ENCODE results near the gene TSPAN18.
A peak's percentile ranks its signal among the peaks of the same experiment; 100 is the strongest.

Gene TSPAN18

DNA sequence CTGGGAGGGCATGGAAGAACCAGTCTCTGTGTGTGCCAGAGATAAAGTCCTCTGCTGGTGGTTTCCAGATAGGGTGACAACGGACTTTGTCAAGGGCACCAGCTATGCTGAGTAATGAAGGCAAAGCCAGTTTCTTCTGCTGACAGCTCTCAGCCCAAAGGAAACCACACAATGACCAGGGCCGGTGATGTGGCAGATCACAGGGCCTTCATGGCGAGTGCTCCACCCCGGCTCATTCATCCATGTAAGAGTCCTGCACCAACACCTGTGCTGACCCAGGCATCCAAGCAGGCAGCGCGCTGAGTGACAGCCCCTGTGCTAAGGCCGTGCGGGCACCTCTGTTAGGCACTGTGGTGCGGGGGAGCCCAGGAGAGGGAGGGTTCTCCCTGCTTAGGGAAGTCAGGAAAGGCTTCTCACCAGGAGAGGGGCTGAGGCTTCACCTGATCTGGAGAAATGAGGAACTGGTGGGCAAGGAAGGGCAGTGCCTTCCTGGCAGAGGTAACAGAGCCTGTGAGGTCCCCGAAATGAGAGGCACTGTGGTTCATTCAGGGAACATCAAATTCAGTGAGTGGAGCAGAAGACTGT, 190.1 kb downstream of the TSPAN18 start:
- DNase-seq (ENCODE audit: low spot score): no peak

DNA sequence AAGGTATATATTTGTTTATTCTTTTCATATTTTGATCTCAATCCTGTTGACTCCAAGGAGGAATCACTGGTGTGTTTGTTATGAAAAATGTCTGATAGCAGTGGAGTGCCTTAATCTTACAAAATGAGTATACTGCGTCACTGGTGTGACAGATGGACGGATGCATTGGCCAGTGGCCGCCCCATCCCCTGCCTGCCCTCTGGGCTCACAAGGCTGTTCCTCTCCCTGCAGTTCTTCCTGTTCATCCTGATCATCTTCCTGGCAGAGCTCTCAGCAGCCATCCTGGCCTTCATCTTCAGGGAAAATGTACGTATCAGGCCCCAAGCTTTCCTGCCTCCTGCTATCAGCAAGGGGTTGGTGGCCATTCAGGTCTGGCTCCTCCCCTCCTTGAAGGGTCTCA, 191.0 kb downstream of the TSPAN18 start:
- DNase-seq (ENCODE audit: low spot score): no peak

GRCh38 chr11:44920451-44920850, 193.7 kb downstream of the TSPAN18 start:
- no peak for DNase-seq (ENCODE audit: low spot score)

- DNase-seq (ENCODE audit: low spot score): no peak
Observed at GRCh38 chr11:44923115-44923514, 196.4 kb downstream of the TSPAN18 start.

GRCh38 chr11:44923806-44924205, 197.0 kb downstream of the TSPAN18 start:
- no peak for DNase-seq (ENCODE audit: low spot score)

GRCh38 chr11:44926036-44926435, 199.3 kb downstream of the TSPAN18 start:
- DNase-seq (ENCODE audit: low spot score): no peak

DNA sequence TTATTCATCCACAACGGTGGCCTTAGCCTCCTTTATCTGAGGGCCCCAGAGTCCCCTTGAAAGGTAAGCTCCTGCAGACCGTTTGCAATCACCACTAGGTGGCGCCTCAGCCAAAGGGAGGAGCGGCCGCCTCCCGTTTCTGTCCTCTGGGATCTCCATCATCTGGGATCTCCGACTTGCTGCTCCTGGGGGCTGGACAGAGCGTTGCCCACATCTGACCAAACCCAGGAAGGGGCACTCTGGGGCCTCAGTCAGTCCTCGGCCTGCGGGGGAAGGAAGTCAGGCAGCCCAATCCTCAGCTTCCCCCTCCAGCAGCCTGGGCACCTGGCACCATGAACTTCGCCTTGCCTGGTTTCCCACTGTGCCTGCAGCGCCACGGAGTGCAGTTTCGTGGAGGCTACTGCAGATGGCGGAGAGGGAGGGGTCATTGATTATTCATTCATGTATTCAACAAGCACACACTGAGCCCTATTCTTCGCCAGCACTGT, 200.5 kb downstream of the TSPAN18 start:
- DNase-seq (ENCODE audit: low spot score): peak; percentile 82

DNA sequence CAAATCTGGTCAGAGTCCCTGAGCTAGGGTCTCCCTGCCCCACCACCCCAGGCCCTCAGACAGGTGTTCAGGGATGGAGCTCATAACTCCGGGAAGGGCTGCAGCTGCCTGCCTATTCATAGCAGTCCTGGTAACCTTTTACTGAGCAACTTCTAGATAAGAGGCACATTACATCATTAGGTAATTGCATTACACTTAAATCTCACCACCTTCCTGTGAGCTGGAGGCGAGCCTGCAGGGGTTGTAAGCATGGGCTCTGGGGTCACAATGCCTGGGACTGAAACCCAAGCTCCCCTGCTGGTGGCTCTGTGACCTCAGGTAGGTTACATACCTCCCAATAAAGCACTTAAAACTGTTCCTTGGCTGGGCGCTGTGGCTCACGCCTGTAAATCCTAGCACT, 201.4 kb downstream of the TSPAN18 start:
- DNase-seq (ENCODE audit: low spot score): no peak

GRCh38 chr11:44928816-44929215, 202.1 kb downstream of the TSPAN18 start:
- no peak for DNase-seq (ENCODE audit: low spot score)

DNA sequence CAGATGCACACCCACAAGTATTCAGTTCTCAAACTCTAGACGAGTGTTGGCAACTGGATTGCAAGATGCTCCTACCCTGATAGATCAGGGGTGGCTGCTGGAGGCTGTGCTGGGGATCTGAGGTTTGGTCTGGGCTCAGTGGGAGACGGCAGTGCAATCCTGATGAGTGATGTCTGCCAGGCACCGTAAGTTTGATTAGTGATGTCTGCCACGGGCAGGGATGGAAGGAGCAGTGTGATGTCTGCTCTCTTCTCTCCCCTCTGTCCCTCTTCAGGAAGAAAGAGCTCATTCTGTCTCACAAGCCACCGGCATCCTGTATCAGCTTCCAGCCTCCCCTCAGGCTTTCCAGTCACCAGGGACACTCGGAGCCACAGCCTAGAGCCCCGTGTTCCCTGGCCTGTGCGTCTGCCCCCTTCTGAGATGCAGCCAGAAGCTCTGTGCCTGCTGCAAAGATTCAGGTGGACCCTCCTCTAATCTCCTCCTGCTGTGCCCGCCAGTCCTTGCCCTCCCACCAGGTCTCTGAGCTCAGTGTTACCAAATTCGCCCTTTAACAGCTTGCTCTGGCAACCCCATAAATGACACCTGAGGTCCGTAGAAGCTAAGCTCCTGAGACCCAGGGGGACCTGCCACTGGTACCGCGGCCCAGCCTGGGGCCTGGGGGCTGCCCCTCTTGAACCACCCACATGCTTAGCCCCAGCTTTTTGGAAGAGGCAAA, 204.0 kb downstream of the TSPAN18 start:
- DNase-seq (ENCODE audit: low spot score): no peak

GRCh38 chr11:44931466-44931865, 204.7 kb downstream of the TSPAN18 start:
- no peak for DNase-seq (ENCODE audit: low spot score)

GRCh38 chr11:44934110-44934509, 207.3 kb downstream of the TSPAN18 start:
- DNase-seq (ENCODE audit: low spot score): no peak

- no peak for DNase-seq (ENCODE audit: low spot score)
Observed at GRCh38 chr11:44934735-44935250, 208.0 kb downstream of the TSPAN18 start.

- peak; percentile 91 for DNase-seq (ENCODE audit: low spot score)
Observed at GRCh38 chr11:44936525-44936924, 209.8 kb downstream of the TSPAN18 start.

DNA sequence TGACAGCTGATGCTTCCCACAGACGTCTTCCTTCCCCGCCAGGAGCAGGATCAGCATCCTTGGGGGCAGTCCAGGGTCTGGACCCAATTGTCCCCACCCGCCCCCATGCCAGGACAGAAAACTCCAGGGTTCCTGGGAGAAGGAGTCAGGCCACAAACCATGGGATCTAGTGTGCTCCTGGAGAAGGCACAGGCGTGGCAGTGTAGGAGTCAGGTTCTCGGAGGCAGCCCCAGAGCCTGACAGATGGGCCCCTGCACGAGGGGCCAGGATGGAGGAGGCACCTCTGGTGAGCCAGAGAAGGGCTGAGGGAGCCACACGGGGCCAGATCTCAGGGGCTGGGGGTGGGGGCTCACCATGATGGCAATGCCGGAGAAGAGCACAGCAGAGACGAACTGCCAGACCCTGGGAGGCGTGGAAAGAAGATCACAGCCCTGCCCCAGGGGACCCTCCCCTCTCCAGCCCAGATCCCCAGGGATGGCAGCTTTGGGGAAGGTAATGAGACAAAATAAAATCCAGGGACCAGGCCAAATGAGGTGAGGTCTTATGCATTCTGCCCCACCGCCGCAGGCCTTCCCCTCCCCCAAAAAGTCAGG, 210.3 kb downstream of the TSPAN18 start:
- no peak for DNase-seq (ENCODE audit: low spot score)

GRCh38 chr11:44938066-44938691, 211.4 kb downstream of the TSPAN18 start:
- DNase-seq (ENCODE audit: low spot score): no peak

GRCh38 chr11:44939673-44940395, 213.1 kb downstream of the TSPAN18 start:
- DNase-seq (ENCODE audit: low spot score): no peak

GRCh38 chr11:44940404-44940803, 213.6 kb downstream of the TSPAN18 start:
- no peak for DNase-seq (ENCODE audit: low spot score)

DNA sequence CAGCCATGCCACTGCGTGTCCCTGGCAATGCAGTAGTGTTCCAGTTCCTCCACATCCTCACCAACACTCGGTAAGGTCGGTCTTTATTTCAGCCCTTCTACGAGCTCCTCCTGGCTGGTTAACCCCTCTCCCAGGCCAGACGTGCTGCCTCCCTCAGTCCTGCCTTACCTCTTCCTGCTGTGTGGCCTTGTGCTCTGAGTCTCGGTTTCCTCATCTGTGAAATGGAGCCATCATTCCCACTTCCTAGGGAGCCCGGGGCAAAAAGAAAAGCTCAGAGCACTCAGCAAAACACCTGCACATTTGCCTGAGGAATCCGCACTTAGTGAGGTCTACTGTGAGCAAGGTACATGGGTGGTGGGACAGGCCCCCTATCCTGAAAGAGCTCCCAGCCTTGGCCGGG, 214.1 kb downstream of the TSPAN18 start:
- no peak for DNase-seq (ENCODE audit: low spot score)

GRCh38 chr11:44941259-44942021, 214.7 kb downstream of the TSPAN18 start:
- no peak for DNase-seq (ENCODE audit: low spot score)
